Measurements from ENCODE around the gene IGFBP1.

Gene IGFBP1

DNA sequence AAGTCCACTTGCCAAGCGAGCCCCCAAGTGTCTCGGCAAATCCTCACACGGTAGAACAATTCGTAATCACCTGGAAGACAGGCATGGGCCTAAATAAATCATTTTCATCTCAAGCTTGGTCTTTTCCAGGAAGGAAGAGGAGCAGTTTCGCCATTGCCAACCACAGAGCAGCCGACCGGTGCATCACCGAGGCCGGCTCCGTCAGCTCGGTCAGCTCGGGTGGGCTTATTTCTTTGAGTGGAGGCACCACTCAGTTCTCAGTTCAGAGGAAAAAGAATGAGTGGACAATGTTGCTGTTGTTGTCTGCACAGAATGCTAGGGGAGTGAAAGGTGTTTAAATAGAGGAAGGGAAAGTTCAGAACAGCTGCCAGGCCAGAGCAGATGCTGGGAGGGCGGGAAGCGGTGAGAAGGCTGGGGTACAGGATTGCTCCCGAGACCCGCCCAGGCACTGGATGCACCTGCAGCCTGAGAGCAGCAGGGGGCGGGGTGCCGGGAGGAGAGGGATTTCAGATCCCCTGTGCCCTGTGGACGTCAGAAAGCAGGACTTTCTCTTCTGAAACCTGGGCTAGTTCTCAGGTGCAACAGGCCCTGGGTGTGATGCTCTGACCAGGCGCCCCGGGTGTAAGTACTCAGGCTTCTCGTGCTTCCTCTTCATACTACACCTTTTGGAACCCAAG is 50.5 kb downstream of the IGFBP1 start:
- no peak for DNase-seq (ENCODE audit: low read depth in 2 of 2)

DNA sequence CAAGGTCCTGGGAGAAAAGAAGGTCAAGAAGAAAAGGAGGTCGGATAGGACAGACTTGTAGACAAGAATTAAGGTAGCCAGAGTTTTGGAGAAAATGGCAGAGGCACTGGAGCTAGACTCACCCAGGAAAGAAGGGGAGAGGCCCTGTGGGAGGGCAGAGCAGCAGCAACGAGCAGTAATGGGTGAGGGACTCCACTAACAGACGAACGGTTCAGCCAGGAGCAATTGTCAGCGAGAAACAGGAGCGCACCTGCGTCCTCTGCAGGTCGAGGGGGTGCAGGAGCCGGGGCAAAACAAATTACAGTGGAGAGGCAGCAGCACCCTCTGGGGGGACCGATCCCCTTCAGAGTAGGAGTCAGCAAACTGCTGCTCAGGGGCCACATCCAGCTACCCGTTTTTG is 51.3 kb downstream of the IGFBP1 start:
- DNase-seq (ENCODE audit: low read depth in 2 of 2), result no peak

DNA sequence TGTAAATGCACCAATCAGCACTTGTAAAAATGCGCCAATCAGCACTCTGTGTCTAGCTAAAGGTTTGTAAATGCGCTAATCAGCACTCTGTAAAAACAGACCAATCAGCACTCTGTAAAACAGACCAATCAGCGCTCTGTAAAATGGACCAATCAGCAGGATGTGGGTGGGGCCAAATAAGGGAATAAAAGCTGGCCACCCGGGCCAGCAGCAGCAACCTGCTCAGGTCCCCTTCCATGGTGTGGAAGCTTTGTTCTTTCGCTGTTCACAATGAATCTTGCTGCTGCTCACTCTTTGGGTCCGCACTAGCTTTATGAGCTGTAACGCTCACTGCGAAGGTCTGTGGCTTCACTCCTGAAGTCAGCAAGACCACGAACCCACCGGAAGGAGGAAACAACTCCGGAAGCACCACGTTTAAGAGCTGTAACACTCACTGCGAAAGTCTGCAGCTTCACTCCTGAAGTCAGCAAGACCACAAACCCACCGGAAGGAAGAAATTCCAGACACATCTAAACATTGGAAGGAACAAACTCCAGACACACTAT is 52.0 kb downstream of the IGFBP1 start:
- DNase-seq (ENCODE audit: low read depth in 2 of 2), result peak in 1 of 2 donors; percentile 23

DNA sequence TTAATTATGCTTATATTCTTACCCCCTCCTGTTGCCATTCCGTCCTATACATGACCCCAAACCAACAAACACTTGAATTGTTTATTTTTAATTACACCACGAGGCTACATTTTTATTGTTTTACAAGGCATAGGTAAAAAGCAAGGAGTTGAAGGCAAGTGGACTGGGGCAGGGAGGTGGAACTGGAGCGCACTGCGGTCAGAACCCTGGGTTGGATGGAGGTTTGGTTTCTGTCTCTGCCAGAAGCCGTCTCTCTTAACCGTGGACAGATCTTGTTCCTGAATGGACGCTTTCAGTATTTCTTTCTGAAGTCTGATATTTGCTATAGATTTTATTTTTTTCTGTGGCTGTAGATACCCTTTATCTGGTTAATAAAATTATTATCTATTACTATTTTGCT is 52.7 kb downstream of the IGFBP1 start:
- DNase-seq (ENCODE audit: low read depth in 2 of 2), result no peak

Measured in stimulated activated CD8-positive, alpha-beta memory T cell treated with anti-CD3 and anti-CD28 coated beads, Interleukin-15, amount 100 ng/mL, for 48 hours (primary cell).